Fibroblast of lung (primary cell): Measurements from ENCODE around the gene ST6GALNAC1.

Source experiments
- CTCF ChIP-seq, 2 donors: IDR thresholded peaks in 1 of 2; conservative IDR thresholded peaks in 1 of 2; 1 replicate in 1 of 2; 2 replicates in 1 of 2; pipeline ENCODE4 v1.5.1; 2011 to 2012; ENCODE audit warnings: low read length in 2 of 2, control low read depth in 1 of 2, inconsistent platforms in 1 of 2, low read depth in 1 of 2, mild to moderate bottlenecking in 1 of 2
- EZH2 ChIP-seq: IDR thresholded peaks from 2 replicates; pipeline ENCODE4 v1.5.1; 2012; ENCODE audit warnings: low read length, control low read depth, mild to moderate bottlenecking; ENCODE audit errors: missing control alignments

DNA sequence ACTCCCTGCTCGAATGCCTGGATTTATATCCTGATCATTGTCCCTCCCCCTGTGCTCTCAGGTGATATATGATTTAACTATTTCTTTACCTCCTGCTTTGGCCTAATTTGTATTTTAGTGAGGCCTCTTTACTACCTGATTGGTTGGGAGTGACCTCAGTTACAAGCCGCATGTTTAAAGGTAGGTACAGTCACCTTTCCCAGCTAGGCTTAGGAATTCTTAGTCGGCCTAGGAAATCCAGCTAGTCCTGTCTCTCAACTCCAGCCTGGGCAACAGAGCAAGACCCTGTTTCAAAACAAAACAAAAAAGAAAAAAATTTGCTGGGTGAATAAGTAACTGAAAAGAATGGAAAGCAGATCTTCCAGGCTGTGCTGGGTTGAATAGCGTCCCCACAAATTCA, 31.1 kb downstream of the ST6GALNAC1 start:
- TF ChIP-seq CTCF (conservative IDR thresholded peaks at IDR 0.05 in 1 of 2, IDR thresholded peaks at IDR 0.05 in 1 of 2; ENCODE audit: low read depth in 1 of 2, low read length in 2 of 2) (no peak), EZH2 (no peak)
